Duodenal mucosa (tissue), 2 donors: Measurements from ENCODE around the gene MIB2.

Experiments used
- H3K27ac ChIP-seq: one replicate; pipeline ENCODE4 v1.7.0; 2013; ENCODE audit warnings: low read depth, low read length
- H3K27me3 ChIP-seq, 2 donors: one replicate each; pipeline ENCODE4 v1.7.0; 2013; ENCODE audit warnings: low read length in 2 of 2, control low read depth in 1 of 2; ENCODE audit not compliant: insufficient read depth in 2 of 2, control insufficient read depth in 1 of 2
- H3K36me3 ChIP-seq, 2 donors: one replicate each; pipeline ENCODE4 v1.7.0; 2013; ENCODE audit warnings: low read length in 2 of 2, control low read depth in 1 of 2; ENCODE audit not compliant: insufficient read depth in 2 of 2, control insufficient read depth in 1 of 2
- H3K4me1 ChIP-seq, 2 donors: one replicate each; pipeline ENCODE4 v1.7.0; 2013; ENCODE audit warnings: low read length in 2 of 2, control low read depth in 1 of 2; ENCODE audit not compliant: insufficient read depth in 2 of 2, control insufficient read depth in 1 of 2
- H3K4me3 ChIP-seq, 2 donors: one replicate each; pipeline ENCODE4 v1.7.0; 2013; ENCODE audit warnings: low read length in 2 of 2, low read depth in 1 of 2
- H3K9ac ChIP-seq, 2 donors: one replicate each; pipeline ENCODE4 v1.7.0; 2013; ENCODE audit warnings: low read length in 2 of 2, low read depth in 1 of 2
- H3K9me3 ChIP-seq, 2 donors: one replicate each; pipeline ENCODE4 v1.7.0; 2013; ENCODE audit warnings: low read length in 2 of 2, control low read depth in 1 of 2; ENCODE audit not compliant: control insufficient read depth in 1 of 2

The MIB2 gene

GRCh38 chr1:1626207-1627141 is 11.2 kb downstream of the MIB2 start:
- peak overlapping the region in 1 of 2 donors; percentile 51 for H3K9ac ChIP-seq
- peaks cover 6 to 12% of the 10 kb centered on the region in 2 donors for H3K4me1 ChIP-seq
- peak overlapping the region; percentile 50 for H3K27ac ChIP-seq
- H3K36me3 ChIP-seq = peaks cover 0 to 9% of the 10 kb centered on the region in 2 donors
- no peaks in the 10 kb centered on the region for H3K9me3 ChIP-seq
- H3K27me3 ChIP-seq = peaks cover 0 to 4% of the 10 kb centered on the region in 2 donors
- no peak overlapping the region for H3K4me3 ChIP-seq

- peaks cover 0 to 9% of the 10 kb centered on the region in 2 donors for H3K36me3 ChIP-seq
- peak overlapping the region; percentile 50 for H3K27ac ChIP-seq
- H3K27me3 ChIP-seq = peaks cover 0 to 7% of the 10 kb centered on the region in 2 donors
- peaks cover 6 to 12% of the 10 kb centered on the region in 2 donors for H3K4me1 ChIP-seq
- H3K4me3 ChIP-seq = no peak overlapping the region
- H3K9me3 ChIP-seq = no peaks in the 10 kb centered on the region
- peak overlapping the region; percentile 43 to 51 for H3K9ac ChIP-seq
These were observed 12.0 kb downstream of the MIB2 start for GRCh38 chr1:1627261-1627828.

- peak overlapping the region in 1 of 2 donors; percentile 43 for H3K9ac ChIP-seq
- H3K27me3 ChIP-seq = peaks cover 0 to 7% of the 10 kb centered on the region in 2 donors
- peak overlapping the region; percentile 36 for H3K27ac ChIP-seq
- peak overlapping the region in 1 of 2 donors; percentile 21 for H3K4me3 ChIP-seq
- peaks cover 0 to 9% of the 10 kb centered on the region in 2 donors for H3K36me3 ChIP-seq
- H3K4me1 ChIP-seq = peaks cover 6 to 12% of the 10 kb centered on the region in 2 donors
- H3K9me3 ChIP-seq = no peaks in the 10 kb centered on the region
These were observed 12.8 kb downstream of the MIB2 start for GRCh38 chr1:1627829-1628753.

- H3K27ac ChIP-seq = no peak overlapping the region
- no peak overlapping the region for H3K9ac ChIP-seq
- peak overlapping the region in 1 of 2 donors; percentile 45 for H3K4me3 ChIP-seq
- H3K36me3 ChIP-seq = peaks cover 0 to 9% of the 10 kb centered on the region in 2 donors
- no peaks in the 10 kb centered on the region for H3K9me3 ChIP-seq
- H3K27me3 ChIP-seq = peaks cover 0 to 7% of the 10 kb centered on the region in 2 donors
- peaks cover 6 to 12% of the 10 kb centered on the region in 2 donors for H3K4me1 ChIP-seq
These were observed 13.6 kb downstream of the MIB2 start for GRCh38 chr1:1628754-1629429.

- Histone ChIP-seq H3K9ac (no peak overlapping the region), H3K36me3 (peaks cover 0 to 5% of the 10 kb centered on the region in 2 donors), H3K4me1 (peaks cover 6 to 12% of the 10 kb centered on the region in 2 donors), H3K4me3 (peak overlapping the region in 1 of 2 donors; percentile 45), H3K9me3 (no peaks in the 10 kb centered on the region), H3K27ac (no peak overlapping the region), H3K27me3 (peaks cover 0 to 7% of the 10 kb centered on the region in 2 donors)
These were observed 14.3 kb downstream of the MIB2 start for GRCh38 chr1:1629430-1630190.

- H3K9ac ChIP-seq = no peak overlapping the region
- peaks cover 6 to 12% of the 10 kb centered on the region in 2 donors for H3K4me1 ChIP-seq
- H3K27ac ChIP-seq = peak overlapping the region; percentile 66
- peak overlapping the region in 1 of 2 donors; percentile 28 for H3K4me3 ChIP-seq
- H3K27me3 ChIP-seq = peaks cover 0 to 7% of the 10 kb centered on the region in 2 donors
- H3K9me3 ChIP-seq = no peaks in the 10 kb centered on the region
- H3K36me3 ChIP-seq = peaks cover 0 to 5% of the 10 kb centered on the region in 2 donors
These were observed 15.1 kb downstream of the MIB2 start for GRCh38 chr1:1630191-1630964.

GRCh38 chr1:1630965-1631781 is 15.9 kb downstream of the MIB2 start:
- Histone ChIP-seq H3K4me1 (peaks cover 6 to 12% of the 10 kb centered on the region in 2 donors), H3K36me3 (peaks cover 0 to 5% of the 10 kb centered on the region in 2 donors), H3K9me3 (no peaks in the 10 kb centered on the region), H3K27ac (peak overlapping the region; percentile 66), H3K9ac (no peak overlapping the region), H3K27me3 (peaks cover 0 to 7% of the 10 kb centered on the region in 2 donors), H3K4me3 (no peak overlapping the region)
